Coronary artery (tissue), 2 donors: ENCODE data around the gene MT1M.

Experiments
- DNase-seq: peaks from one replicate; pipeline ENCODE4 v3.0.0-alpha.2; 2017; ENCODE audit warnings: low spot score
- H3K27ac ChIP-seq, 2 donors: fragments of 200-600 bp; sonication (generic); one replicate each; pipeline ENCODE4 v1.5.1; 2016 to 2019
- H3K4me3 ChIP-seq: fragments of 200-600 bp; sonication (generic); 2 replicates; pipeline ENCODE4 v1.5.1; 2016; ENCODE audit warnings: mild to moderate bottlenecking, moderate library complexity
- CTCF ChIP-seq: fragments of 200-600 bp; sonication (generic); IDR thresholded peaks from one replicate; pipeline ENCODE4 v1.5.1; 2019; ENCODE audit warnings: antibody characterized with exemption

Gene MT1M

GRCh38 chr16:56591377-56592060 lies 40.9 kb upstream of the MT1M start:
- peak; percentile 46 for DNase-seq

GRCh38 chr16:56593573-56594291 lies 38.7 kb upstream of the MT1M start:
- Histone ChIP-seq H3K4me3 (no peak overlapping the region), H3K27ac (no peak overlapping the region)
- TF ChIP-seq CTCF = no peak
- no peak for DNase-seq

More at GRCh38 chr16:56591377-56592060, 40.9 kb upstream of the MT1M start:
- no peak for TF ChIP-seq CTCF
- Histone ChIP-seq H3K27ac (no peak overlapping the region), H3K4me3 (no peak overlapping the region)

DNA sequence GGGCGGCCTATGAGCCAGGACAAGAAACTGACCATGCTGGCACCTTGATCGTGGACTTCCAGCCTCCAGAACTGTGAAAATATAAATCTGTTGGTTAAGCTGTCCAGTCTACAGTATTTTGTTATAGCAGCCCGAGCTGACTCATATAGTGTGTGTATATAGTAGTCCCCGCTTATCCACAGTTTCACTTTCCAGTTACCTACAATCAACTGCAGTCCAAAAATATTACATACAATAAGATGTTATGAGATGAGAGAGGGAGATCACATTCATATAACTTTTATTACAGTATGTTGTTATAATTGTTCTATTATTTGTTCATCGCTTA lies 38.2 kb upstream of the MT1M start:
- Histone ChIP-seq H3K27ac (no peak overlapping the region), H3K4me3 (no peak overlapping the region)
- DNase-seq = no peak
- no peak for TF ChIP-seq CTCF

DNA sequence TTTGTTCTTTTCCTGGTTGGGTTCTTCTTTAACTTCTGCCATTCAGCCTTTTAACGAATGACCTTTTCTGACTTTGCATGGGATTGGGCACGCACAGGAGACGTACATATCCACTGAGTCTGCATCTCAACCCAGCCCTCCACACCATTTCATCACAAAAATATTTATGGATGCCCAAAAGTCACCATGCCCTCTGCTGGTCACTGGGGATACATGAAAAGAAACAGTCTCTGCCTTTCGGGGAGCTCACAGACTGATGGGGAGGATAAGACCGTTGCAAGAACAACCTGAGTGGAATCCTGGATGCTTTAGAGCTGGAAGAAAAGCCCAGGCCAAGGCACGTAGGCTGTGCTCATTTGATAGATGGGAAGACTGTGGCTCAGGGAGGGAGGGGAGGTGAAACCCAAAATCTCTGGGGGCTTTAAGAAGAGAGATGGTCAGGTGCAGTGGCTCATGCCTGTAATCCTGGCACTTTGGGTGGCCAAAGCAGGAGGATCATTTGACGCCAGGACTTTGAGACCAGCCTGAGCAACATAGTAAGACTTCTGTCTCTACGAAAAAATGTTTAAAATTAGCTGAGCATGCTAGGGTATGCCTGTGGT lies 32.0 kb upstream of the MT1M start:
- TF ChIP-seq CTCF = no peak
- H3K4me3 ChIP-seq = no peak overlapping the region
- no peak overlapping the region for H3K27ac ChIP-seq
- DNase-seq = no peak

- DNase-seq = no peak
Observed at GRCh38 chr16:56601325-56601724, 31.1 kb upstream of the MT1M start.

GRCh38 chr16:56603589-56603988 lies 28.9 kb upstream of the MT1M start:
- Histone ChIP-seq H3K27ac (no peak overlapping the region), H3K4me3 (no peak overlapping the region)
- TF ChIP-seq CTCF = no peak
- DNase-seq = no peak

More at GRCh38 chr16:56601325-56601724, 31.1 kb upstream of the MT1M start:
- H3K4me3 ChIP-seq = no peak overlapping the region
- H3K27ac ChIP-seq = no peak overlapping the region
- no peak for TF ChIP-seq CTCF
